GM19099 (cell line): ENCODE data around the gene TTC21A.

Source experiments
- POLR2A ChIP-seq: IDR thresholded peaks from 3 replicates; pipeline ENCODE4 v1.6.1; 2011; ENCODE audit warnings: low read depth; ENCODE audit not compliant: insufficient read length; ENCODE audit errors: extremely low read depth

The TTC21A gene

GRCh38 chr3:39124876-39125840, 17.7 kb downstream of the TTC21A start:
- TF ChIP-seq POLR2A = no peak

- TF ChIP-seq POLR2A = no peak
Observed at GRCh38 chr3:39125841-39126500, 18.5 kb downstream of the TTC21A start.

GRCh38 chr3:39126532-39127071, 19.1 kb downstream of the TTC21A start:
- TF ChIP-seq POLR2A = no peak

GRCh38 chr3:39127269-39127907, 19.9 kb downstream of the TTC21A start:
- TF ChIP-seq POLR2A = no peak

DNA sequence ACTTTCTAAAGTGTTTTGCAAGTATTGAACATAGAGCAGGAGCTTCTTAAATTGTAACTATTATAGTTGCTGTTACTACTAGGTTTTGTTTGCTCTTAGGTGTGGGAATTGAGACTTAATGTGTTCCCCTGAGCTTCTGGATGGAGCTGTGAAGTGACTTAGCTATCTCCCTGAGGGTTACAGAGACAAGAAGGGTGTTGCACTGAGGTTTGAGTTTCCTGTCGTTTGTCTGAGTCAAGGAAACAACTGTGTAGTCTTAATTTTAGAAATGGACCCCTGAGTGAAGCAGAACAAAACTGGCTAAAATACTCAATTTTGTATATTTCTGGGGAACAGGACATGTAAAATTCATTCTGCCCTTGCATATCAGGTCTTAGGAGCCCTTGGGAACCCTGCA, 20.4 kb downstream of the TTC21A start:
- TF ChIP-seq POLR2A = no peak

- no peak for TF ChIP-seq POLR2A
Observed at GRCh38 chr3:39128951-39129350, 21.5 kb downstream of the TTC21A start.

- no peak for TF ChIP-seq POLR2A
Observed at GRCh38 chr3:39130026-39130425, 22.5 kb downstream of the TTC21A start.

- no peak for TF ChIP-seq POLR2A
Observed at GRCh38 chr3:39130693-39131265, 23.3 kb downstream of the TTC21A start.

DNA sequence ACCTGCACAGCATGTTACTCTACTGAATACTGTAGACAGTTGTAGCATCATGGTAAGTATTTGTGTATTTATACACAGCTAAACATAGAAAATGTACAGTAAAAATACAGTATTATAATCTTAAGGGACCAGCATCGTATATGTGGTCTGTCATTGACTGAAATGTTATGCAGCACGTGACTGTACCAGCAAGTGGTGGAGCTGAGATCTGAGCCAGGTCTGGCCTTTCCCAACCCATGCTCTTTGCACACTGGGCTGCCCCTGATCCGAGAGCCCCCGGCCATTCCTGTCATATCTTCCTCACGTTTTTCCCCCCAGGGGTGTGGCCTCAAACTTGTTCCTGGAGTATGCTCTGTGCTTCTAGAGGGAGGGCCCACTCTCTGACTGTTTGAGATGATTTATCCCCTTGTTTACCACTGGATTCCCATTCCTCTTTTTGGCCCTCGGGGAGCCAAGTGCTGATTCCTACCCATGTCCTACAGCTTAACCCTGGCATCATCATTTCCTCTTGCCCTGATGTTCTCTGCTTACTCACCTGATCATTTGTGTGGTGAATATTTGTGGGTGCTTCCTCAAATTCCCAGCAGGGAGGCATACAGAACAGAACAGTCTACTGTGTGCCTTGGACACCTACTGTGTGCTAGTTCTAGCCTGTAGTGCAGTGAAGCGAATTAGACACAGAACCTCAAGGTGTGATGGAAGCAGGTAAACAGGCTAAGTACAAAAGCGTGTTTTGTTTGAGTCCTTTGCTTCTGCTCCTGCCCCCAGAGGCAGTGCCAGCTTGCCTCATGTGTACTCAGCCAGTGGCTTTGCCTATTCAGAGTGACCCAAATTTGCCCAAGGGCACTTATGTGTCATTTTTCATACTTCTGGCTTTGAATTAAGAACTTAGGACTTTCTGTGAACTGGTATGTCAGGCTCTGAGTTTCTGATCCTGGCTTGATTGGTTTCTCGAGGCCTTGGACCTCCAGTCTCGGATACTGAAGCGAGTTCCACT, 24.9 kb downstream of the TTC21A start:
- no peak for TF ChIP-seq POLR2A

DNA sequence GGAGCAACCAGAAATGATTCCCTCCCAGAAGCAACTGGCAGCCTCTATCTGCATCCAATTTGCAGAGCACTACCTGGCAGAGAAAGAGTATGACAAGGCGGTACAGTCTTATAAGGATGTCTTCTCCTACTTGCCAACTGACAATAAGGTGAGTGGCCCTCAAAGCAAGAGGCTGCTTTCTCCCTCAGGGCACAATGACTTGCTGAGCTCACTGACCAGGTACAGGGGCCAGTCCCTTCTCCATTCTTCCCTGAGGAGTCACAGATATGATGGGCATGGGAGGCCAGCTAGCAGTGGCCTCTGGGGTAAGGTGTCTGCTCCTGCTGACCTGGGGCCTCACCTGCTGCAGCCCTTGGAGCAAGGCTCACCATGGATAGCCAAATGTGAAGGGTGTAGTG, 25.6 kb downstream of the TTC21A start:
- TF ChIP-seq POLR2A = no peak

GRCh38 chr3:39133822-39134221, 26.3 kb downstream of the TTC21A start:
- TF ChIP-seq POLR2A = no peak

DNA sequence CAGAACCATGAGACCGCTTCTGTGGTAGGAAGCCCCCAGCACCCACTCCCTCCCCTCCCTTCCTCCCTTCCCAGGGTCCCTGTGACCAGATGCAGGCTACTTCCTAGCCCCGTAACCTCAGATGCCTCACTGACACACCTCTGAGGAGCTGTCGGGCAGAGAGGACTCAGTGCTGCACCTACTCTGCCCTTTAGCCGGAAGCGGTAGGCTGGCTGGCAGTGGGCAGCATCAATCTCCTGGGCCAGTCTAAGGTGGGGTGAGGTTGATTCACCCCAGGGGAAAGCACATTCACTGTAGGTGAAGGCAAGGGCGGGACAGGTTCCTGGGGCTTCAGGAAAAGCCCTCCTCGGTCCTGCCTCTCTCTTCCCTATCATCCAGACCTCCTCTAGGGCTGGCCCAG, 26.8 kb downstream of the TTC21A start:
- TF ChIP-seq POLR2A = no peak

- no peak for TF ChIP-seq POLR2A
Observed at GRCh38 chr3:39135170-39135805, 27.8 kb downstream of the TTC21A start.
